ENCODE data around the gene NDUFAB1.

Gene NDUFAB1

DNA sequence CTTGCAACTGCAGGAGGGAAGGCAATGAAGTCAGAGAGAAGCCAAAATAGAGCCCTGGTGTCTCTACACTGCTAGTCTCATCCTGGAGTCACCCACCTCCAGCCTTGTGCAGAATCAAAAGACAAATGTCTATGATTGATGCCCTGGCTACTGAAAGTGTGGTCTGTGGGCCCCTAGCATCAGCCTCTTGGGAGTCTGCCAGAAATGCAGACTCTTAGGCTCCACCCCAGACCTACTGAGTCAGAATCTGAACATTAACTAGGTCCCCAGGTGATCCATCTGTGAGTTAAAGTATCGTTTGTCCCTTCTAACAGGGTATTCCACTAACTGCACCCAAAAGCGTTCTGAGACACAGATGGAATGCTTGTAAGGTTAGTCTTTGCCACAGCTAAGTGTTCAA is 60.2 kb downstream of the NDUFAB1 start:
- no peak overlapping the region for H3K27ac ChIP-seq (ENCODE audit: low read depth, low read length)
- no peaks in the 10 kb centered on the region for H3K27me3 ChIP-seq (ENCODE audit: control insufficient read depth, insufficient read depth, low read length)
- no peaks in the 10 kb centered on the region for H3K4me1 ChIP-seq (ENCODE audit: control insufficient read depth, insufficient read depth, low read length)
- no peak overlapping the region for H3K4me3 ChIP-seq (ENCODE audit: low read length)
- H3K9ac ChIP-seq (ENCODE audit: low read length) = no peak overlapping the region
- H3K36me3 ChIP-seq (ENCODE audit: control insufficient read depth, insufficient read depth, low read length) = peaks cover 15% of the 10 kb centered on the region

DNA sequence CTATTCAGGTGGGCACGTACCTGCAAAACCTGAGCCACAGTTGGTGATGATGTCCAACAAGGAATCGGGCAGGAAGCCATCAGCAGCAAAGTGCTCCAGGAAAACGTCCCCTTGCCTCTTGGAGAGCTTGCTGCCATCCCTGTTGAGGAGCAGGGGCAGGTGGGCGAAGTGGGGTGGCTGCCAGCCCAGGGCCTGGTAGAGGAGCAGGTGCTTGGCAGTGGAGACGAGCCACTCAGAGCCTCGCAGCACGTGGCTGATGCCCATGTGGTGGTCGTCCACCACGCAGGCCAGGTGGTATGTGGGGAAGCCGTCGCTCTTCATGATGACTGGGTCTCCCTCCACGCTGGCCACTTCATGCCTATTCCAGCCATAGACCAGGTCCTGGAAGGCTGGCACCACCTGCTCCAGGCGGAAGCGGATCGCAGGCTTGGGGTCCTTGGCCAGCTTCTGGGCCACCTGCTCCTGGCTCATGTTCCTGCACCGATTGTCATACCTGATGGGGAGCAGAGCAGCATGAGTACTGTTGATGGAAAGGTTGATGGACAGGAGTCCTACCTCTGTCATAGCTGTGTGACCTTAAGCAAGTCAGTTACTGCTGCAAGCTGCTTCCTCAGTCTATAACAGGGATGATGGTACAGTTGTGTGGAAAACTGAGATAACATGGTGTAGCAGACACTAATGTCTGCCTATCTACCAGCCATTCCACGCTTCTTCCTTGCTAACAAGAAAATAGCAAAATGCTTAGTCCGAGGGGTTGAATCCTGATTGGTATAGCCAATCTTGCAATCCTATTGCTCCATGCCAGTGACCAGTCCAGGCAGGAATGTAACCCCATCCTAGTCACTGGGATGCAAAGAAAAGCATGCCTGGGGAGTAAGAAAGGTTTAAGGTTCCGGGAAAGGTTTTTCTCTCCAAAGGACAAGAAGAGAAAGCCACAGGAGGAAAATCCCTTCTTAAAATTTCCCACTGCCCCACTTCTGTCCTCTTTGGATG is 61.0 kb downstream of the NDUFAB1 start:
- Histone ChIP-seq H3K36me3 (ENCODE audit: control insufficient read depth, insufficient read depth, low read length) (peaks cover 15% of the 10 kb centered on the region), H3K27me3 (ENCODE audit: control insufficient read depth, insufficient read depth, low read length) (no peaks in the 10 kb centered on the region), H3K4me1 (ENCODE audit: control insufficient read depth, insufficient read depth, low read length) (no peaks in the 10 kb centered on the region), H3K4me3 (ENCODE audit: low read length) (no peak overlapping the region), H3K9ac (ENCODE audit: low read length) (no peak overlapping the region), H3K27ac (ENCODE audit: low read depth, low read length) (no peak overlapping the region)

DNA sequence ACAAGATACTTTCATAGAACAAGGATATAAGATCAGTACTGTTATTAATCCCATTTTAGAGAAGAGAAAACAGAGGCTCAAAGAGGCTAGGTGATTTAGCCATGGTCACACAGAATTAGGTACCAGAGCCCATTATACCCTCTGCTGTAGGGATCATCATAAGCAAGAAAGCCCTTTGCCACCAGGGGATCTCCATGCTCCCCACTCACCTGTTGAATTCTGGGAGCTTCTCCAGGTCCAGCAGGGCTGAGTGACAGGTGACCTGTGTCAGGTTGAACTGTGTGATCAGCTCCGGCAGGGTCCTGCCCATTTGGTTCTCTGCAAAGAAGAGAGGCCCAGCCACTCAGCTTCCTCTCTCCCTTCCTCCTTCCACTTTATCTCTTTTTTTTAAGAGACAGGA is 63.7 kb downstream of the NDUFAB1 start:
- no peak overlapping the region for H3K9ac ChIP-seq (ENCODE audit: low read length)
- no peak overlapping the region for H3K4me3 ChIP-seq (ENCODE audit: low read length)
- peaks cover 21% of the 10 kb centered on the region for H3K36me3 ChIP-seq (ENCODE audit: control insufficient read depth, insufficient read depth, low read length)
- H3K4me1 ChIP-seq (ENCODE audit: control insufficient read depth, insufficient read depth, low read length) = no peaks in the 10 kb centered on the region
- H3K27me3 ChIP-seq (ENCODE audit: control insufficient read depth, insufficient read depth, low read length) = no peaks in the 10 kb centered on the region
- no peak overlapping the region for H3K27ac ChIP-seq (ENCODE audit: low read depth, low read length)
